NCI-H446 (cell line): Measurements from ENCODE around the gene IL19.
A peak's percentile ranks its signal among the peaks of the same experiment; 100 is the strongest.

Experiments used
- DNase-seq, 2 experiments: peaks; one replicate each; lab custom pipeline; 2025; lab: John Stamatoyannopoulos, UW

The IL19 gene

GRCh38 chr1:206770531-206771337 lies at the start of gene IL19:
Gene IL19 (plus strand): TSS chr1:206770773. CDS start chr1:206836663, 65,890 bp downstream.
- DNase-seq = no peak

- no peak for DNase-seq
Observed at GRCh38 chr1:206721454-206721853, 49.1 kb upstream of the IL19 start.

- peak in 1 of 2 experiments; percentile 36 for DNase-seq
Observed at GRCh38 chr1:206722751-206723461, 47.7 kb upstream of the IL19 start.

GRCh38 chr1:206723462-206723804 lies 47.1 kb upstream of the IL19 start:
- DNase-seq = no peak

- DNase-seq = no peak
Observed at GRCh38 chr1:206723805-206724472, 46.6 kb upstream of the IL19 start.

- DNase-seq = peak in 1 of 2 experiments; percentile 61
Observed at GRCh38 chr1:206725109-206725963, 45.2 kb upstream of the IL19 start.

GRCh38 chr1:206727981-206728696 lies 42.4 kb upstream of the IL19 start:
- peak in 1 of 2 experiments; percentile 38 for DNase-seq

GRCh38 chr1:206728697-206728987 lies 41.9 kb upstream of the IL19 start:
- no peak for DNase-seq

GRCh38 chr1:206729050-206729449 lies 41.5 kb upstream of the IL19 start:
- DNase-seq = no peak

- DNase-seq = no peak
Observed at GRCh38 chr1:206729507-206729906, 41.1 kb upstream of the IL19 start.

- no peak for DNase-seq
Observed at GRCh38 chr1:206732508-206732907, 38.1 kb upstream of the IL19 start.

- DNase-seq = no peak
Observed at GRCh38 chr1:206732992-206733391, 37.6 kb upstream of the IL19 start.

- DNase-seq = peak in 1 of 2 experiments; percentile 60
Observed at GRCh38 chr1:206734499-206735142, 36.0 kb upstream of the IL19 start.

GRCh38 chr1:206735553-206736031 lies 35.0 kb upstream of the IL19 start:
- no peak for DNase-seq

- DNase-seq = no peak
Observed at GRCh38 chr1:206736878-206737728, 33.5 kb upstream of the IL19 start.

GRCh38 chr1:206737729-206738201 lies 32.8 kb upstream of the IL19 start:
- DNase-seq = no peak

GRCh38 chr1:206738370-206739366 lies 31.9 kb upstream of the IL19 start:
- DNase-seq = peak; percentile 30 to 72

- no peak for DNase-seq
Observed at GRCh38 chr1:206739411-206740076, 31.0 kb upstream of the IL19 start.
